Retinal pigment epithelial cell (primary cell): ENCODE results near the gene COMMD4.
"Not testable (repeated sequence)": the region's sequence is repeated elsewhere in the genome, so short reads cannot be mapped to it uniquely, and the experiment has no call there.

Source experiments
- DNase-seq: peaks from one replicate; pipeline ENCODE4 v3.0.0-alpha.2; 2010; ENCODE audit warnings: low read depth
- H3K4me3 ChIP-seq: 2 replicates; pipeline ENCODE4 v1.5.1; 2011; ENCODE audit warnings: mild to moderate bottlenecking, low read length, control low read depth, moderate library complexity
- TF ChIP-seq, protein P1 (sequence below): conservative IDR thresholded peaks from 2 replicates; pipeline ENCODE4 v1.5.1; 2011; ENCODE audit warnings: low read depth, low read length, control low read depth, inconsistent platforms

Gene COMMD4

DNA sequence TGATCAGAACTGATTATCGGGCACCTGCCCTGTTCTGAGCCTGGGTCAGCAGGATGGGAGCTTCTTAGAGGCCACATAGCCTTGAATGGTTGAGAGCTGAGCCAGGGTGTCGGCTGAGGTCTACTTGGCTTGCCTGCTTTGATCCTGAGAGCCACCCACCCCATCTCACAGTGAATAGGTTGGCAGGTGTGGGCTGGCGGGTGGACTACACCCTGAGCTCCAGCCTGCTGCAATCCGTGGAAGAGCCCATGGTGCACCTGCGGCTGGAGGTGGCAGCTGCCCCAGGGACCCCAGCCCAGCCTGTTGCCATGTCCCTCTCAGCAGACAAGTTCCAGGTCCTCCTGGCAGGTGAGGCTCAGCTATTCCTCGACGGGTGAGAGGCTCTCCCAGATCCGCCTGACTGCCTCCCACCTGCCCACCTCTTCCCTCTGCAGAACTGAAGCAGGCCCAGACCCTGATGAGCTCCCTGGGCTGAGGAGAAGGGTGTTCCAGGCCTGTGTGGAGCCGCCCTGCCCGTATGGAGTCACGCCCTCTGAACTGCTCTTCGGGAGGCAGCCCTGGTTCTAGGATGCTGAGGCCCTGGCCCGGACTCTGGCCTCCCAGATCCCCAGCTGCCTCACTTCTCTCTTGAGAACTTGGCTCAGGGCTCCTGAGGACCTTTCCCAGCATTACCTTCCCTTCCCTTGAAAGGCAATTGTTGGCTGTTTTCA, 3.8 kb downstream of the COMMD4 start:
- no peak for DNase-seq
- TF ChIP-seq, protein P1, sequence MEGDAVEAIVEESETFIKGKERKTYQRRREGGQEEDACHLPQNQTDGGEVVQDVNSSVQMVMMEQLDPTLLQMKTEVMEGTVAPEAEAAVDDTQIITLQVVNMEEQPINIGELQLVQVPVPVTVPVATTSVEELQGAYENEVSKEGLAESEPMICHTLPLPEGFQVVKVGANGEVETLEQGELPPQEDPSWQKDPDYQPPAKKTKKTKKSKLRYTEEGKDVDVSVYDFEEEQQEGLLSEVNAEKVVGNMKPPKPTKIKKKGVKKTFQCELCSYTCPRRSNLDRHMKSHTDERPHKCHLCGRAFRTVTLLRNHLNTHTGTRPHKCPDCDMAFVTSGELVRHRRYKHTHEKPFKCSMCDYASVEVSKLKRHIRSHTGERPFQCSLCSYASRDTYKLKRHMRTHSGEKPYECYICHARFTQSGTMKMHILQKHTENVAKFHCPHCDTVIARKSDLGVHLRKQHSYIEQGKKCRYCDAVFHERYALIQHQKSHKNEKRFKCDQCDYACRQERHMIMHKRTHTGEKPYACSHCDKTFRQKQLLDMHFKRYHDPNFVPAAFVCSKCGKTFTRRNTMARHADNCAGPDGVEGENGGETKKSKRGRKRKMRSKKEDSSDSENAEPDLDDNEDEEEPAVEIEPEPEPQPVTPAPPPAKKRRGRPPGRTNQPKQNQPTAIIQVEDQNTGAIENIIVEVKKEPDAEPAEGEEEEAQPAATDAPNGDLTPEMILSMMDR, result no peak
- no peak overlapping the region for H3K4me3 ChIP-seq

DNA sequence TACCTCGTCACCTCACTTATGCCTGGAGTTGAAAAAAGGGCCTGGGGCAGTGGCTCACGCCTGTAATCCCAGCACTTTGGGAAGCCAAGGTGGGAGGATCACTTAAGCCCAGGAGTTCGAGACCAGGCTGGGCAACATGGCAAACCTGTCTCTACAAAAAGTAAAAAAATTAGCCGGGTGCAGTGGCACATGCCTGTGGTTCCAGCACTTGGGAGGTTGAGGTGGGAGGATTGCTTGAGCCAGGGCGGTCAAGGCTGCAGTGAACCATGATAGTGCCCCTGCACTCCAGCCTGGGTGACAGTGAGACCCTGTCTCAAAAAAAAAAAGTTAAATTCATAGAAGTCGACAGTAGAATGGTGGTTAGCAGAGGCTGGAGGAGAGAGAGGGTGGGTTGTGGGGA, 6.4 kb downstream of the COMMD4 start:
- TF ChIP-seq, protein P1, result no peak

DNA sequence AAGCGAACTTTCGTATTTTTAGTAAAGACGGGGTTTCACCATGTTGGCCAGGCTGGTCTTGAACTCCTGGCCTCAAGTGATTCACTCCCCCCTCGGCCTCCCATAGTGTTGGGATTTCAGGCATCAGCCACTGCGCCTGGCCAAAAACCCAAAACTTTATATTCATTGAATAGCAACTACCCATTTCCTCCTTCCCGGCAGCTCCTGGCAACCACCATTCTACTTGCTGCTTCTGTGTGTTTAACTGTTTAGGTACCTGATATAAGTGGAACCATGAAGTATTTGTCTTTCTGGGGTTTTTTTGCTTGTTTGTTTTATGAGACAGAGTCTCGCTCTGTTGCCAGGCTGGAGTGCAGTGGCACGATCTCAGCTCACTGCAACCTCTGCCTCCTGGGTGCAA, 8.1 kb downstream of the COMMD4 start:
- not testable (repeated sequence) for DNase-seq, H3K4me3 ChIP-seq

More for the DNA sequence above, 6.4 kb downstream of the COMMD4 start:
- DNase-seq, result no peak
- H3K4me3 ChIP-seq, result no peak overlapping the region

DNA sequence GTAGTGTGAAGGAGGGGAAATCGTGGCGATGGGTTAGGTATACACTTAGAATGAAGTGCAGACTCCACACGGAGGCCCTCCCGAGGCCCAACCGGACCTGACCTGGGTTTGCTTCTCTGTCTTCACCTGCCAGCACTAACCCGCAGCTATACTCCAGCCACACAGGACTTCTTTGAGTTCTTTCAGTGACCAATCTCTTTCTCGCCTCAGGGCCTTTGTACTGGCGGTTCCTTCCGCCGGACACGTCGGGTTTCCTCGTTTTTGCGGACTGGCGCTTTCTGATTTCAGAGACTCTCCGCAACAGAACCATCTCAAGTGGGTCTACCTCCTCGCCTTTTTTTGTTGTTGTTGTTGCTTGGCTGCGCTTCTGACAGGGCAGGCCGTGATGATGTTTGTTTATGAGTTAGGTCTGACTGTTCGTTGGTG, 10.9 kb downstream of the COMMD4 start, which contains the start of gene NEIL1:
NEIL1 (plus strand) TSS at position 244 of the 426 bp plus-strand sequence. CDS start 1,867 bp downstream, outside the sequence.
- H3K4me3 ChIP-seq, result peak within 1 kb of the TSS; percentile 77
- TF ChIP-seq, protein P1, result no peak
- no peak for DNase-seq

DNA sequence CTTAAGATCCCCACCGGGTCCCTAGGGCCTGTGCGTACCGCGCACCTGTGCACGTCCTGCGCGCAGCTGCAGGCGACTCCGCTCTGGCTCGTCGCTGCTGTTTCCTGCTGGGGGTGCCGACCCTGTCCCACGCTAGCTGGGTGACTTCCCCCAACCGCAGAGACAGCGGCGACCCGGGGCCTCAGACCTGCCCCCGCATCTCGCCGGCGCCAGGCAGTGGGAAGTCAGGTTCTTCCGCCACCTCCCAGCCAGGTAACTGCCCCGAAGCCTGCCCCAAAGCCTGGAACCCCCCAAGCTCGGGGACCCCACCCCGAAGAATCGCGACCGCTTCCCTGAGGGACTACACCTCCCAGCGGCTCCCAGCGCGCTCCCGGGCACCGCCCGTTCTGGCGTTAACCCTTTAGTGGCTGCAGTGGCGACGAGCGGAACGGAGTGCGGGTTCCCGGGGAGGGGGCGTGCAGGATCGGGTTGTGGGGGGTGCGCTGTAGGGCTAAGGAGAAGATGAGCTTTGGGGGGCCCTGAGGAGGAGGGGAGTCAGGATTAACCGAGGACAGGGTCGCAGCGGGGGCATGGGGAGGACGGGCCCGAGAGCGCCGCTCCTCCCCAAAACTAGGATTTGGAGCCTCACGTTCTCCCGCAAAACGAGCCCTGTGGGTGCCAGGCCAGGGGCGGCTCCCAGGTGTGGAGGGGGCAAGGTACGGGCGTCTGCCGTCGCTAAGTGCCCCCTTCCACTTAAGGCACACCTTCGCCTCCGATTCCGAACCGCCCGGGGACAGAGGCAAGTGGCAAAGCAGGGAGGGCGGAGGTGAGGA, 11.6 kb downstream of the COMMD4 start:
- DNase-seq, result no peak
- H3K4me3 ChIP-seq, result peak overlapping the region; percentile 77
- TF ChIP-seq, protein P1, result no peak

DNA sequence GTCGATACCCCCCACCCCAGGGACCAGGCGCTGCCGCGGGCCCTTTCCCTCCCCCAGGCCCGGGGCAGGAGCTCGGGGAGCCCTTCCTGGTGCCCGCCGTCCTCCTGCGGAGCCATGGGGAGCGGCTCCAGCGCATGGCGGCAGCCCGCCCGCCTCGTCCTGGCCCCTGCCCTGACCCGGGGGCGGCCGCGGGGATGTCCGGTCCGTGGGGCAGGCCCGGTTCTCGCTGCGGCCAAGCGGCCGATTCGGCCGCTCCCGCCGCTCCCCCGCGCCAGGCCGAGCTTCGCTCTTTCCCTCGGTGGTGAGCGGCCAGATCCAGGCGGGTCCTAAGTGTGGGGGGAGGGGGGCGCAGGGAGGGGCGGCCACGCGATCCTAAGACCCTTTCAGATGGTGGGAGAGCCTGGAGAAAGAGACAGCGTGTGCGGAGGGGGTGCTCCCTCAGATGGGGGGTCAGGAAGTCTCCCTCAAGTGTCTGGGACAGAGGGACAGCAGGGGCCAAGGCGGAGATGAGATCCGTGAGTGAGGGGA, 12.2 kb downstream of the COMMD4 start:
- DNase-seq, result no peak

More for the DNA sequence above, 12.2 kb downstream of the COMMD4 start:
- TF ChIP-seq, protein P1, result no peak
- peak overlapping the region; percentile 77 for H3K4me3 ChIP-seq
